Fibroblast of lung (primary cell): ENCODE measurements around the gene IL10. TPM values are rescaled to one million over a fixed set of nuclear protein-coding genes. Genes with fewer than 3 reads are reported as not detected.

Source experiments
- DNase-seq, 2 donors: peaks; one replicate each; pipeline versions ENCODE4 v3.0.0 to v3.0.0-alpha.2; 2010; ENCODE audit warnings: low read depth in 2 of 2
- H2AFZ ChIP-seq: 2 replicates; pipeline ENCODE4 v1.5.1; 2012; ENCODE audit warnings: low read length, control low read depth, inconsistent platforms
- H3K27ac ChIP-seq: 2 replicates; pipeline ENCODE4 v1.5.1; 2011; ENCODE audit warnings: low read length, control low read depth; ENCODE audit not compliant: insufficient read depth
- H3K27me3 ChIP-seq: 2 replicates; pipeline ENCODE4 v1.5.1; 2011; ENCODE audit warnings: mild to moderate bottlenecking, low read length; ENCODE audit not compliant: control insufficient read depth, insufficient read depth
- H3K36me3 ChIP-seq: 2 replicates; pipeline ENCODE4 v1.5.1; 2011; ENCODE audit warnings: low read length; ENCODE audit not compliant: control insufficient read depth, insufficient read depth
- H3K4me1 ChIP-seq: 2 replicates; pipeline ENCODE4 v1.5.1; 2011; ENCODE audit warnings: low read length; ENCODE audit not compliant: control insufficient read depth, insufficient read depth; ENCODE audit errors: extremely low read depth
- H3K4me2 ChIP-seq: 2 replicates; pipeline ENCODE4 v1.5.1; 2011; ENCODE audit warnings: low read length, control low read depth; ENCODE audit not compliant: insufficient read depth; ENCODE audit errors: extremely low read depth
- H3K4me3 ChIP-seq, 4 experiments: fragments of 200-600 bp in 1 of 4; sonication (generic) in 1 of 4; replicated peaks in 1 of 4; 2 replicates each; pipeline ENCODE4 v1.5.1; 2011 to 2016; ENCODE audit warnings: low read length in 4 of 4, low read depth in 3 of 4, mild to moderate bottlenecking in 3 of 4, control low read depth in 2 of 4, inconsistent platforms in 1 of 4, mixed read lengths in 1 of 4; ENCODE audit not compliant: insufficient read depth in 1 of 4; ENCODE audit errors: control extremely low read depth in 1 of 4
- H3K79me2 ChIP-seq: 2 replicates; pipeline ENCODE4 v1.5.1; 2012; ENCODE audit warnings: mild to moderate bottlenecking, low read length, inconsistent platforms; ENCODE audit not compliant: control insufficient read depth, insufficient read depth
- H3K9ac ChIP-seq: 2 replicates; pipeline ENCODE4 v1.5.1; 2011; ENCODE audit warnings: mild to moderate bottlenecking, low read length, control low read depth; ENCODE audit not compliant: insufficient read depth
- H3K9me3 ChIP-seq: 2 replicates; pipeline ENCODE4 v1.5.1; 2012; ENCODE audit warnings: low read depth, low read length; ENCODE audit not compliant: control insufficient read depth, insufficient read depth
- H4K20me1 ChIP-seq: 2 replicates; pipeline ENCODE4 v1.5.1; 2011; ENCODE audit warnings: low read length; ENCODE audit not compliant: control insufficient read depth, insufficient read depth; ENCODE audit errors: extremely low read depth
- CTCF ChIP-seq, 2 donors: IDR thresholded peaks in 1 of 2; conservative IDR thresholded peaks in 1 of 2; 1 replicate in 1 of 2; 2 replicates in 1 of 2; pipeline ENCODE4 v1.5.1; 2011 to 2012; ENCODE audit warnings: low read length in 2 of 2, control low read depth in 1 of 2, inconsistent platforms in 1 of 2, low read depth in 1 of 2, mild to moderate bottlenecking in 1 of 2
- EZH2 ChIP-seq: IDR thresholded peaks from 2 replicates; pipeline ENCODE4 v1.5.1; 2012; ENCODE audit warnings: low read length, control low read depth, mild to moderate bottlenecking; ENCODE audit errors: missing control alignments
- polyA plus RNA-seq, 2 donors: library from polyadenylated mRNA; depleted of rRNA in 1 of 2; stranded (reverse) in 1 of 2; unstranded in 1 of 2; fragments of >200 nt; gene quantifications; 2 replicates each; pipeline ENCODE4 v1.2.1, GENCODE V29; 2011 to 2012; ENCODE audit warnings: missing spikeins in 1 of 2
- total RNA-seq: library from RNA; depleted of rRNA; stranded (reverse); fragments of >200 nt; gene quantifications from 2 replicates; pipeline ENCODE4 v1.2.1, GENCODE V29; 2014

IL10 gene
- total and polyA plus RNA-seq, 2 donors (not counting 1 experiment from before 2014, with no cell fraction given), result not detected

- H3K36me3 ChIP-seq, result no peaks in the 10 kb centered on the region
- no peaks in the 10 kb centered on the region for H3K79me2 ChIP-seq
- no peak for TF ChIP-seq EZH2
- no peak for TF ChIP-seq CTCF (conservative IDR thresholded peaks at IDR 0.05 in 1 of 2, IDR thresholded peaks at IDR 0.05 in 1 of 2; ENCODE audit: low read depth in 1 of 2, low read length in 2 of 2)
- no peaks in the 10 kb centered on the region for H4K20me1 ChIP-seq
- H2AFZ ChIP-seq, result no peak overlapping the region
- no peak overlapping the region for H3K4me3 ChIP-seq
- H3K27ac ChIP-seq, result no peak overlapping the region
- no peaks in the 10 kb centered on the region for H3K9me3 ChIP-seq
- no peaks in the 10 kb centered on the region for H3K27me3 ChIP-seq
- no peak overlapping the region for H3K9ac ChIP-seq
- no peak overlapping the region for H3K4me2 ChIP-seq
- H3K4me1 ChIP-seq, result no peaks in the 10 kb centered on the region
- no peak for DNase-seq
Observed at GRCh38 chr1:206803221-206803730, 31.0 kb upstream of the IL10 start.

GRCh38 chr1:206802401-206802800 is 30.1 kb upstream of the IL10 start:
- Histone ChIP-seq H3K4me2 (no peak overlapping the region), H3K79me2 (no peaks in the 10 kb centered on the region), H3K9me3 (no peaks in the 10 kb centered on the region), H3K4me3 (no peak overlapping the region), H4K20me1 (no peaks in the 10 kb centered on the region), H3K27me3 (no peaks in the 10 kb centered on the region), H3K27ac (no peak overlapping the region), H2AFZ (no peak overlapping the region), H3K36me3 (no peaks in the 10 kb centered on the region), H3K4me1 (no peaks in the 10 kb centered on the region), H3K9ac (no peak overlapping the region)
- TF ChIP-seq EZH2 (no peak), CTCF (conservative IDR thresholded peaks at IDR 0.05 in 1 of 2, IDR thresholded peaks at IDR 0.05 in 1 of 2; ENCODE audit: low read depth in 1 of 2, low read length in 2 of 2) (no peak)
- DNase-seq, result no peak

- Histone ChIP-seq H3K79me2 (no peaks in the 10 kb centered on the region), H3K4me3 (no peak overlapping the region), H3K27ac (no peak overlapping the region), H3K9ac (no peak overlapping the region), H3K36me3 (no peaks in the 10 kb centered on the region), H3K4me1 (no peaks in the 10 kb centered on the region), H4K20me1 (no peaks in the 10 kb centered on the region), H3K4me2 (no peak overlapping the region), H3K27me3 (no peaks in the 10 kb centered on the region), H3K9me3 (no peaks in the 10 kb centered on the region), H2AFZ (no peak overlapping the region)
- no peak for DNase-seq
- TF ChIP-seq EZH2 (no peak), CTCF (conservative IDR thresholded peaks at IDR 0.05 in 1 of 2, IDR thresholded peaks at IDR 0.05 in 1 of 2; ENCODE audit: low read depth in 1 of 2, low read length in 2 of 2) (no peak)
Observed at GRCh38 chr1:206801467-206801866, 29.2 kb upstream of the IL10 start.
